Transverse colon (tissue), 4 donors: ENCODE data around the gene ALDH3B2.

Experiments
- CTCF ChIP-seq, 5 experiments: fragments of 200-600 bp in 3 of 5; fragments of 450-650 bp in 2 of 5; sonication (generic) in 3 of 5; IDR thresholded peaks; 1 replicate in 2 of 5; 2 replicates in 3 of 5; pipeline ENCODE4 v1.5.1; 2016 to 2017; ENCODE audit warnings: antibody characterized with exemption in 5 of 5, inconsistent platforms in 3 of 5, mild to moderate bottlenecking in 2 of 5, moderate library complexity in 1 of 5
- POLR2A ChIP-seq: fragments of 450-650 bp; IDR thresholded peaks from one replicate; pipeline ENCODE4 v1.6.1; 2016; ENCODE audit warnings: antibody characterized with exemption, mild to moderate bottlenecking, moderate library complexity
- POLR2AphosphoS5 ChIP-seq, 3 donors: sonication (generic); formaldehyde crosslinking; IDR thresholded peaks; one replicate each; pipeline ENCODE4 v1.6.1; 2016; ENCODE audit warnings: antibody characterized with exemption in 3 of 3

GRCh38 chr11:67671211-67671520 lies 3.3 kb downstream of the ALDH3B2 start:
- TF ChIP-seq POLR2AphosphoS5 (IDR thresholded peaks at IDR 0.05) (no peak), CTCF (IDR thresholded peaks at IDR 0.05) (no peak), POLR2A (no peak)
